Endothelial cell of umbilical vein (primary cell): ENCODE measurements around the gene OR2B2.

Source experiments
- CTCF ChIP-seq, 2 donors: IDR thresholded peaks; 1 replicate in 1 of 2; 2 replicates in 1 of 2; pipeline ENCODE4 v1.5.1; 2011; ENCODE audit warnings: low read length in 2 of 2, mild to moderate bottlenecking in 2 of 2, moderate library complexity in 2 of 2, control low read depth in 1 of 2, inconsistent platforms in 1 of 2, low read depth in 1 of 2; ENCODE audit not compliant: insufficient read depth in 1 of 2; ENCODE audit errors: extremely low read depth in 1 of 2
- EZH2 ChIP-seq: IDR thresholded peaks from 2 replicates; pipeline ENCODE4 v1.6.1; 2012; ENCODE audit warnings: borderline replicate concordance, low read depth, mild to moderate bottlenecking, moderate library complexity, low read length, inconsistent platforms; ENCODE audit not compliant: severe bottlenecking
- POLR2A ChIP-seq: IDR thresholded peaks from 2 replicates; pipeline ENCODE4 v1.6.1; 2012; ENCODE audit warnings: low read depth, mild to moderate bottlenecking, control low read depth, low read length
- POLR2AphosphoS5 ChIP-seq: IDR thresholded peaks from 2 replicates; pipeline ENCODE4 v1.6.1; 2012; ENCODE audit warnings: low read depth, mild to moderate bottlenecking, control low read depth, low read length, moderate library complexity; ENCODE audit not compliant: insufficient read depth

- TF ChIP-seq CTCF (IDR thresholded peaks at IDR 0.05; ENCODE audit: extremely low read depth in 1 of 2, insufficient read depth in 1 of 2, low read depth in 1 of 2, low read length in 2 of 2): no peak
- TF ChIP-seq EZH2: no peak
- TF ChIP-seq POLR2AphosphoS5: no peak
- TF ChIP-seq POLR2A: no peak
These were observed 14.5 kb downstream of the OR2B2 start for GRCh38 chr6:27897580-27898206.
